Measurements from ENCODE around the gene KCNIP4. TPM values are rescaled to one million over a fixed set of nuclear protein-coding genes. Genes with fewer than 3 reads are reported as not detected.

KCNIP4 gene
- total RNA-seq, 1 donor from 2014 or later, result not detected

GRCh38 chr4:21765810-21766407 lies 182.7 kb downstream of the KCNIP4 start:
- no peak overlapping the region for H3K4me3 Mint-ChIP-seq
- no peaks in the 10 kb centered on the region for H3K36me3 Mint-ChIP-seq (ENCODE audit: low read depth)
- H3K9me3 Mint-ChIP-seq, result no peaks in the 10 kb centered on the region
- no peak overlapping the region for H3K27ac Mint-ChIP-seq
- intact Hi-C loops (cut with micrococcal nuclease), result loop anchor here (1.0 kb wide), 1 partner anchor 254 kb away; no protein-coding TSS in a partner anchor
- H3K4me1 Mint-ChIP-seq (ENCODE audit: low read depth), result no peaks in the 10 kb centered on the region
- no peaks in the 10 kb centered on the region for H3K27me3 Mint-ChIP-seq (ENCODE audit: insufficient read depth)
- DNase-seq (ENCODE audit: low spot score), result no peak

DNA sequence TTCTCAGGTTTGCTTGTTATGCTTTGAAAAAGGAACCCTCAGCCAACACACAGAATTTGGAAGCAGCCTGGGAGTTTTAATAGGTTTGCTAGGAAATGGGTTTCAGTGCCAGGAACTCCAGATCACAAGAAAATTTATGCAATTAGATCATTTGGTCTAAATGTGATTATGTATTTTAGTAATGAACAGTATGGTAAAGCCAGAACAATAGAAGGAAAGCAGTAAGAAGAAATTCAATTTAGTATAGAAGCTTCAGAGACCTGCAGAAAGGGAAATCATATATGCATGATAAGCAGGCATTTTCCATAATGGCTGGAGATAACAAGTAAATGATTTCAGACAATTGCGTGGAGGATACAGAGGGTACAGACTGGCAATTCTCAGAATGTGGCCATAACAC lies 184.7 kb downstream of the KCNIP4 start:
- Mint-ChIP-seq H3K27ac (no peak overlapping the region), H3K4me3 (no peak overlapping the region), H3K9me3 (no peaks in the 10 kb centered on the region), H3K36me3 (ENCODE audit: low read depth) (no peaks in the 10 kb centered on the region), H3K4me1 (ENCODE audit: low read depth) (no peaks in the 10 kb centered on the region), H3K27me3 (ENCODE audit: insufficient read depth) (no peaks in the 10 kb centered on the region)
- intact Hi-C loops (cut with micrococcal nuclease), result no loop called here
- DNase-seq (ENCODE audit: low spot score), result no peak

DNA sequence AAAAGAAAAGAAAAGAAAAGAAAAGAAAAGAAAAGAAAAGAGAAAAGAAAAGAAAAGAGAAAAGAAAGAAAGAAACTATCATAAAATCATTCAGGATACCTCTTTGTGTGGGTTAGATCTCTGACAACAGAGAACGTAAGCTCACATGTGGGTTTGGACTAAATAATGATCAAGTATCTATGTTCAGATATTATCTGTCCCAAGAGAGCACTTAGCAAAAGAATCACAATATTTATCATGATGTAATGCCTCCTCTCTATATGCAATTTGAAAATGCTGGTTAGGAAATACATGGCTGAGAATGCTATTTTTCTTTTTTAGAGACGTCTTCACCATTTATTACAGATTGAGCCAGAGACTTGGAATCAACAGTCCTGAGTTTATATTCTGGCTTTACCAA lies 191.3 kb downstream of the KCNIP4 start:
- H3K36me3 Mint-ChIP-seq (ENCODE audit: low read depth), result no peaks in the 10 kb centered on the region
- no peaks in the 10 kb centered on the region for H3K27me3 Mint-ChIP-seq (ENCODE audit: insufficient read depth)
- no peak for DNase-seq (ENCODE audit: low spot score)
- intact Hi-C loops (cut with micrococcal nuclease), result no loop called here
- no peaks in the 10 kb centered on the region for H3K4me1 Mint-ChIP-seq (ENCODE audit: low read depth)
- no peak overlapping the region for H3K4me3 Mint-ChIP-seq
- H3K9me3 Mint-ChIP-seq, result no peaks in the 10 kb centered on the region
- no peak overlapping the region for H3K27ac Mint-ChIP-seq

DNA sequence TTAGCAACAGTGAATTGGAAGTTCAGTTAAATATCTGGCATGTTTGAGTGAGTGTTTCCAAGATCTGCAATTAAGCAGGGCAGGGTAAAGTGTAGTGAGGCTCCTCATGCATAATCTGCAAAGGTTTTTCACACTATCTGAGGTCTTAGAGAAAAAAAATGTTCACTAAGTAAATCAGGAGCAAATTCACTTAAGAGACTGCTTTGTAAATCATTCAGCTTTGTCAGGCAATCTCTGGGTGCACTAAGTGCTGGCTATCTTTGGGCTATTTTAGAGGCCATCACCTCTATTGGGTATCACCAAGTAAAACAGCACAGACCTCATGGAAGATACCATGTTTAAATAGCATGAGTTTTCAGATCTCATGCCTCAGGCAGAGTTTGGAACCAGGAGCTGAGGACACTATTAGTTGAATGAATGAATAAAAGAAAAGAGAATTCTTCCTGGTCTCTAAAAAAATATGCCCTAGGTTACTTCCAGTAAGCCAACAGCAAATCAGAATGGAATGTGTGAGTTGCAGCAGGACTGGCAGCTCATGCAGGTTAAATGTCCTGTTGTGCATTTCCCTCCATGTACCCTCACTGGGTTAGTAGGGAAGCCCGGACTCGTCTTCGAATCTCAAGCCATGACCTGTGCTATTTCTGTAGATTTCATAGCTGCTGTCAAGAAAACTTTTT lies 195.3 kb downstream of the KCNIP4 start:
- intact Hi-C loops (cut with micrococcal nuclease), result no loop called here
- H3K36me3 Mint-ChIP-seq (ENCODE audit: low read depth), result no peaks in the 10 kb centered on the region
- DNase-seq (ENCODE audit: low spot score), result no peak
- no peaks in the 10 kb centered on the region for H3K9me3 Mint-ChIP-seq
- no peak overlapping the region for H3K4me3 Mint-ChIP-seq
- H3K4me1 Mint-ChIP-seq (ENCODE audit: low read depth), result no peaks in the 10 kb centered on the region
- H3K27me3 Mint-ChIP-seq (ENCODE audit: insufficient read depth), result no peaks in the 10 kb centered on the region
- H3K27ac Mint-ChIP-seq, result no peak overlapping the region

GRCh38 chr4:21752616-21753015 lies 196.0 kb downstream of the KCNIP4 start:
- Mint-ChIP-seq H3K4me1 (ENCODE audit: low read depth) (no peaks in the 10 kb centered on the region), H3K27me3 (ENCODE audit: insufficient read depth) (no peaks in the 10 kb centered on the region), H3K36me3 (ENCODE audit: low read depth) (no peaks in the 10 kb centered on the region), H3K27ac (no peak overlapping the region), H3K9me3 (no peaks in the 10 kb centered on the region), H3K4me3 (no peak overlapping the region)
- DNase-seq (ENCODE audit: low spot score), result no peak
- intact Hi-C loops (cut with micrococcal nuclease), result no loop called here

DNA sequence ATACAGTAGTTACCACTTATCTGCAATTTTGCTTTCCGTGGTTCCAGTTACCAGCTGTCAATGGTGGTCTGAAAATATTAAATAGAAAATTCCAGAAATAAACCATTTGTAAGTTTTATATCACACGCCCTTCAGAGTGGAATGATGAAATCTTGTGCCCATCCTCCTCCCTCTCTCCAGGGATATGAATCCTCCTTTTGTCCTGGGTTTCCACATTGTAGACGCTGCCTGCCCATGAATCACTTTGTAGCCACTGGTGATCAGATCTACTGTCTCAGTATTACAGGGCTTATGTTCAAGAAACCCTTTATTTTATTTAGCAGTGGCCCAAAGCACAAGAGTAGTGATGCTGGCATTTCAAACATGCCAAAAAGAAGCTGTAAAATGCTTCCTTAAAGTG lies 198.6 kb downstream of the KCNIP4 start:
- intact Hi-C loops (cut with micrococcal nuclease), result no loop called here
- no peak for DNase-seq (ENCODE audit: low spot score)
- H3K36me3 Mint-ChIP-seq (ENCODE audit: low read depth), result no peaks in the 10 kb centered on the region
- H3K27ac Mint-ChIP-seq, result no peak overlapping the region
- H3K4me3 Mint-ChIP-seq, result no peak overlapping the region
- no peaks in the 10 kb centered on the region for H3K9me3 Mint-ChIP-seq
- no peaks in the 10 kb centered on the region for H3K27me3 Mint-ChIP-seq (ENCODE audit: insufficient read depth)
- H3K4me1 Mint-ChIP-seq (ENCODE audit: low read depth), result no peaks in the 10 kb centered on the region

- no peaks in the 10 kb centered on the region for H3K4me1 Mint-ChIP-seq (ENCODE audit: low read depth)
- no peak for DNase-seq (ENCODE audit: low spot score)
- no peaks in the 10 kb centered on the region for H3K27me3 Mint-ChIP-seq (ENCODE audit: insufficient read depth)
- H3K9me3 Mint-ChIP-seq, result no peaks in the 10 kb centered on the region
- no peak overlapping the region for H3K4me3 Mint-ChIP-seq
- H3K36me3 Mint-ChIP-seq (ENCODE audit: low read depth), result no peaks in the 10 kb centered on the region
- intact Hi-C loops (cut with micrococcal nuclease), result no loop called here
- H3K27ac Mint-ChIP-seq, result no peak overlapping the region
Measured at GRCh38 chr4:21749412-21749811, 199.2 kb downstream of the KCNIP4 start.

GRCh38 chr4:21744046-21744445 lies 204.5 kb downstream of the KCNIP4 start:
- no peaks in the 10 kb centered on the region for H3K27me3 Mint-ChIP-seq (ENCODE audit: insufficient read depth)
- no peaks in the 10 kb centered on the region for H3K9me3 Mint-ChIP-seq
- H3K4me3 Mint-ChIP-seq, result no peak overlapping the region
- DNase-seq (ENCODE audit: low spot score), result no peak
- H3K4me1 Mint-ChIP-seq (ENCODE audit: low read depth), result no peaks in the 10 kb centered on the region
- no peak overlapping the region for H3K27ac Mint-ChIP-seq
- intact Hi-C loops (cut with micrococcal nuclease), result no loop called here
- H3K36me3 Mint-ChIP-seq (ENCODE audit: low read depth), result no peaks in the 10 kb centered on the region

DNA sequence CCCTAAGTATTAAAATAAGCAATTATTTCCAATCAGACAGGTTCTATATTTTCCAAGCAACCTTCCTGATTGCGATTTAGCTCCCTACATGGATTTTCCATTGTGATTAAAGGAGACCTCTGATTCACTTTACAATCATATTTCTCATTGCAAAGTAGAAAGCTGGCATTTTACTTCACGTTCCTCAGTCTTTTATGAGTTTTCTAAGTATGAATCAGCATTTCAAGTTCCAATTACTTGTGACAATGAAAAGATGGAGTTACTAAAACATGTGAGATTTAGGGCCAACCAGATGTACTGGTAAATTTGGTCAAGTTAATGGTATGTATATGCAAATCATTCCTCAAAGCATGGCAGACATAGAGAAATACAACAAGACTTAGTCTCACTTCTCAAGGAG lies 206.2 kb downstream of the KCNIP4 start:
- no peaks in the 10 kb centered on the region for H3K4me1 Mint-ChIP-seq (ENCODE audit: low read depth)
- DNase-seq (ENCODE audit: low spot score), result no peak
- no peaks in the 10 kb centered on the region for H3K27me3 Mint-ChIP-seq (ENCODE audit: insufficient read depth)
- no peak overlapping the region for H3K4me3 Mint-ChIP-seq
- H3K36me3 Mint-ChIP-seq (ENCODE audit: low read depth), result no peaks in the 10 kb centered on the region
- intact Hi-C loops (cut with micrococcal nuclease), result no loop called here
- no peaks in the 10 kb centered on the region for H3K9me3 Mint-ChIP-seq
- no peak overlapping the region for H3K27ac Mint-ChIP-seq

DNA sequence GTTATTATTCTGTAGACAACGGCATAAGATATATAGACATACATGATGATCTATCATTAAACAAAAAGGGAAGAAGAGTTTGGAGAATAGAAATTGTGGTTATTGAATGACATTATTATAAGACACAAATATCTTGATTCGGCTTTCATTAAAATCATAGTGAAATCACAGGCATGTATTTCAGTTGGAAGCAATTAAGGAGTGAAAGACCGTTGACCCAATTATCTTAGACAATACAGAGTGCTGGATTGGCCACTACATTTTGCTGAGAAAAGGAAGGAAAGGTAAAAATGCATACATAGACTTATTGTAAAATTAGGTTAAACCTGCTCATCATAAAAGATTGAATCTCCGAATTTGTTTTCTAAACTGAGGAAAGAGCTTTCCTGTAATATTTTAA lies 209.8 kb downstream of the KCNIP4 start:
- intact Hi-C loops (cut with micrococcal nuclease), result no loop called here
- H3K9me3 Mint-ChIP-seq, result no peaks in the 10 kb centered on the region
- no peaks in the 10 kb centered on the region for H3K36me3 Mint-ChIP-seq (ENCODE audit: low read depth)
- no peaks in the 10 kb centered on the region for H3K4me1 Mint-ChIP-seq (ENCODE audit: low read depth)
- no peak overlapping the region for H3K27ac Mint-ChIP-seq
- no peaks in the 10 kb centered on the region for H3K27me3 Mint-ChIP-seq (ENCODE audit: insufficient read depth)
- no peak for DNase-seq (ENCODE audit: low spot score)
- no peak overlapping the region for H3K4me3 Mint-ChIP-seq

DNA sequence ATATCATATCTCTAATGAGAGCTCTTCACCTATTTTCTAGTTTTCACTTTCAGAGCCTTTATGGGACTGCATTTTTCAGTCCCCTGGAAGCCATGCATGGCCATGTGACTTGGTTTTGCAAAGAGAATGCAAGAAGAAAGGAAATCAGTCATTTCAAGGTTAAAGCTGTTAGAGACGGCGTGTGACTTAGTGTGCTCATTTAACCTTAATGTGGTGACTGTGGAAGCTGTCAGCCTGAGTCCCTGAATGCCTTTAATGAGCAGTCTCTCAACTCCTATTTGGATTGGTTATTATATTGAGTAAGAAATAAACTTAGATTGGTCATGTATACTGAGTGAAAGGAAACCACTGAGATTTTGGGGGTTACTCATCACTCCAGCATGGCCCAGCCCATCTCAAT lies 212.7 kb downstream of the KCNIP4 start:
- no peak overlapping the region for H3K27ac Mint-ChIP-seq
- no peaks in the 10 kb centered on the region for H3K4me1 Mint-ChIP-seq (ENCODE audit: low read depth)
- no peaks in the 10 kb centered on the region for H3K27me3 Mint-ChIP-seq (ENCODE audit: insufficient read depth)
- no peak overlapping the region for H3K4me3 Mint-ChIP-seq
- DNase-seq (ENCODE audit: low spot score), result no peak
- no peaks in the 10 kb centered on the region for H3K36me3 Mint-ChIP-seq (ENCODE audit: low read depth)
- H3K9me3 Mint-ChIP-seq, result no peaks in the 10 kb centered on the region
- intact Hi-C loops (cut with micrococcal nuclease), result no loop called here

DNA sequence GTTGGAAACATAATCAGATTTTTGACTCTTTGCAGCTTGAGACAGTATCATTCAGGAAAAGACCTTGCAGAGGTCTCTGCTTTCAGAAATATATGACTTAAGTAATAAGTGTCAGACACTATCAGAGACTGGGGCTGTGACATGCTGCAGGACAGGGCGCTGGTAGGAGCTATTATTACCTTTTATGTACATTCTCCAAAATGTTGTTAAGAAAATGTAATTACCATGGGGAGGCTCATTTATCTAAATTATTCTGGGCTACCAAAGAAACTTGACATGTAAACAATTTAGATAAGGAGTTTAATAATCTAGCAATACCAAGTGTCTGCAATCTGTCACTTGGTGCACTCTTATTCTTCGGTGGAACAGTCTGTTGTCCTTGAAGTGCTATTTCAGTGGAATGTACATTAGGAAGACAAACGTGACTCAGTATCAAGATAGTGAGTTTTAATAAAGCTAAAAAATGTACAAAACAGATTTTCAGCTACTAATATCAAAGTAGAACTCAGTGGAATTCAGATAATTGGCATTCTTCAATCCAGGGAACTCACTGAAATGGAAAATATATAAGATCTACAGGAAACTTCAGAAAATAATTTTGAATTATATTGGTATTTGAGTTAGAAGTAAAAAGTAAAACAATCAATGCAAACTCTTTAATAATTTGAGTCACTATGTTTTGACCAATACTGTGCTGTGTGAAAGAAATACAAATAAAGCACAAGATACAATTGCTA lies 214.5 kb downstream of the KCNIP4 start:
- DNase-seq (ENCODE audit: low spot score), result no peak
- Mint-ChIP-seq H3K27me3 (ENCODE audit: insufficient read depth) (no peaks in the 10 kb centered on the region), H3K27ac (no peak overlapping the region), H3K9me3 (no peaks in the 10 kb centered on the region), H3K36me3 (ENCODE audit: low read depth) (no peaks in the 10 kb centered on the region), H3K4me1 (ENCODE audit: low read depth) (no peaks in the 10 kb centered on the region), H3K4me3 (no peak overlapping the region)
- intact Hi-C loops (cut with micrococcal nuclease), result no loop called here

DNA sequence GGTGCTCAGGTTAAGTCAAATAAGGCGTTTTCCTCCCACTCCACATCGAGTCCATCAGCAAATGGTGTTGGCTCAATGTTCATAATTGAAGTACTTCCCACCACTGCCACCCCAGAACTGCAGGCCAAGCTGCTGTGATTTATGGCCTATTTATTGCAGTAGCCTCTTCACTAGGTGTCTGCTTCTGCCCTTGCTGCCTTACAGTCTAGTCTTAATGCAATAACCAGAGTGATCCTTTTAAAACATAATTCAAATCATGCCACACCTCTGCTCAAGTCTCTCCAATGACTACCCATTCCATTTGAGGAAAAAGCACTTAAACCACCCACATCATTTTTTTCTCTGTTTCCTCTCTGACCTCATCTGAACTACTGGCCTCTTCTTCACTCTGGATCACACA lies 220.3 kb downstream of the KCNIP4 start:
- H3K9me3 Mint-ChIP-seq, result no peaks in the 10 kb centered on the region
- H3K27me3 Mint-ChIP-seq (ENCODE audit: insufficient read depth), result no peaks in the 10 kb centered on the region
- intact Hi-C loops (cut with micrococcal nuclease), result no loop called here
- no peak overlapping the region for H3K27ac Mint-ChIP-seq
- H3K36me3 Mint-ChIP-seq (ENCODE audit: low read depth), result no peaks in the 10 kb centered on the region
- no peak overlapping the region for H3K4me3 Mint-ChIP-seq
- no peak for DNase-seq (ENCODE audit: low spot score)
- no peaks in the 10 kb centered on the region for H3K4me1 Mint-ChIP-seq (ENCODE audit: low read depth)
